ENCODE measurements around the gene USP32.
A peak's percentile ranks its signal among the peaks of the same experiment; 100 is the strongest.

USP32 gene

GRCh38 chr17:60401819-60402218 lies 9.9 kb upstream of the USP32 start:
- DNase-seq (ENCODE audit: low read depth), result no peak
- no peak overlapping the region for H3K4me3 ChIP-seq (ENCODE audit: low read depth, low read length)
- TF ChIP-seq CTCF (IDR thresholded peaks at IDR 0.05; ENCODE audit: control insufficient read depth, extremely low read depth, insufficient read depth), result no peak

- DNase-seq (ENCODE audit: low read depth), result no peak
- no peak for TF ChIP-seq CTCF (IDR thresholded peaks at IDR 0.05; ENCODE audit: control insufficient read depth, extremely low read depth, insufficient read depth)
- H3K4me3 ChIP-seq (ENCODE audit: low read depth, low read length), result no peak overlapping the region
Measured at GRCh38 chr17:60398227-60398959, 6.5 kb upstream of the USP32 start.

GRCh38 chr17:60396412-60396811 lies 4.5 kb upstream of the USP32 start:
- H3K4me3 ChIP-seq (ENCODE audit: low read depth, low read length), result no peak overlapping the region
- no peak for DNase-seq (ENCODE audit: low read depth)
- TF ChIP-seq CTCF (IDR thresholded peaks at IDR 0.05; ENCODE audit: control insufficient read depth, extremely low read depth, insufficient read depth), result no peak

GRCh38 chr17:60395508-60396065 lies 3.7 kb upstream of the USP32 start:
- no peak for TF ChIP-seq CTCF (IDR thresholded peaks at IDR 0.05; ENCODE audit: control insufficient read depth, extremely low read depth, insufficient read depth)
- DNase-seq (ENCODE audit: low read depth), result no peak
- no peak overlapping the region for H3K4me3 ChIP-seq (ENCODE audit: low read depth, low read length)

- no peak for DNase-seq (ENCODE audit: low read depth)
- TF ChIP-seq CTCF (IDR thresholded peaks at IDR 0.05; ENCODE audit: control insufficient read depth, extremely low read depth, insufficient read depth), result no peak
- H3K4me3 ChIP-seq (ENCODE audit: low read depth, low read length), result no peak overlapping the region
Measured at GRCh38 chr17:60393840-60394723, 2.1 kb upstream of the USP32 start.

GRCh38 chr17:60392845-60393702 lies 1.1 kb upstream of the USP32 start:
- no peak for TF ChIP-seq CTCF (IDR thresholded peaks at IDR 0.05; ENCODE audit: control insufficient read depth, extremely low read depth, insufficient read depth)
- peak overlapping the region; percentile 81 for H3K4me3 ChIP-seq (ENCODE audit: low read depth, low read length)
- peak; percentile 52 for DNase-seq (ENCODE audit: low read depth)
